HUES64 (cell line): ENCODE results near the gene NCAM2.

ENCODE experiments used
- H3K27ac ChIP-seq: 2 replicates; pipeline ENCODE4 v1.7.0; 2013; ENCODE audit warnings: low read depth, low read length, inconsistent platforms
- H3K27me3 ChIP-seq: 2 replicates; pipeline ENCODE4 v1.6.1; 2013; ENCODE audit warnings: mild to moderate bottlenecking, low read length; ENCODE audit not compliant: insufficient read depth
- H3K36me3 ChIP-seq: 2 replicates; pipeline ENCODE4 v1.6.1; 2013; ENCODE audit warnings: mild to moderate bottlenecking, low read length; ENCODE audit not compliant: insufficient read depth
- H3K4me1 ChIP-seq: 2 replicates; pipeline ENCODE4 v1.6.1; 2013; ENCODE audit warnings: mild to moderate bottlenecking, low read length, moderate library complexity; ENCODE audit not compliant: insufficient read depth
- H3K4me3 ChIP-seq: 2 replicates; pipeline ENCODE4 v1.5.1; 2013; ENCODE audit warnings: mild to moderate bottlenecking, low read length, moderate library complexity
- H3K9ac ChIP-seq: 2 replicates; pipeline ENCODE4 v1.6.1; 2013; ENCODE audit warnings: mild to moderate bottlenecking, low read depth, low read length
- H3K9me3 ChIP-seq: 2 replicates; pipeline ENCODE4 v1.6.1; 2013; ENCODE audit warnings: low read depth, low read length; ENCODE audit not compliant: insufficient read depth
- WGBS: fragments of 150-250, 120-280 bp; methylation state at CpG from one replicate; pipeline ENCODE4 v1.1.7; 2013; ENCODE audit warnings: missing lambda C conversion rate; 5-methylcytosine and 5-hydroxymethylcytosine counted together

Gene NCAM2

DNA sequence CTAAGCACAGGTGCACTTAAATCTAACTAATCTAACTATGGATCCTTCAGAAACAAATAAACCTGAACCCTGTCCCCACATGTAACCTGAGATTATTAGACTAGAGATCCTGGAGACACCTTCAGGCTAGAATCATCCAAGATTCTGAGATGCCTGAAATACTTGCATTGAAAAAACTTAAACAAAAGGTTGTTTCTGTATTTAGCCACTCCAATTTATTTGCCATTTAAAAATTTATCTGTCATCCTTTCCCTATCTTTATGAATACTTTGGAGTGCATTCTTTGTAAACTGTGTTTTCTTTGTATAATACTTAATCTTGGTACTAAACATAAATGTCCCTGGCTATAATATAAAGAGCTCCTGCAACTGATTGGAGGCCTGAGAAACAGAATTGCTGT, 270.7 kb downstream of the NCAM2 start:
- Histone ChIP-seq H3K4me1 (no peaks in the 10 kb centered on the region), H3K36me3 (no peaks in the 10 kb centered on the region), H3K4me3 (no peak overlapping the region), H3K9me3 (no peaks in the 10 kb centered on the region), H3K27ac (no peak overlapping the region), H3K9ac (no peak overlapping the region), H3K27me3 (no peaks in the 10 kb centered on the region)

- Histone ChIP-seq H3K4me1 (no peaks in the 10 kb centered on the region), H3K4me3 (no peak overlapping the region), H3K9me3 (no peaks in the 10 kb centered on the region), H3K36me3 (no peaks in the 10 kb centered on the region), H3K9ac (no peak overlapping the region), H3K27ac (no peak overlapping the region), H3K27me3 (no peaks in the 10 kb centered on the region)
- 96% methylated on average over 13 of the region's 13 CpGs for WGBS
Observed at GRCh38 chr21:21279193-21279901, 281.1 kb downstream of the NCAM2 start.

DNA sequence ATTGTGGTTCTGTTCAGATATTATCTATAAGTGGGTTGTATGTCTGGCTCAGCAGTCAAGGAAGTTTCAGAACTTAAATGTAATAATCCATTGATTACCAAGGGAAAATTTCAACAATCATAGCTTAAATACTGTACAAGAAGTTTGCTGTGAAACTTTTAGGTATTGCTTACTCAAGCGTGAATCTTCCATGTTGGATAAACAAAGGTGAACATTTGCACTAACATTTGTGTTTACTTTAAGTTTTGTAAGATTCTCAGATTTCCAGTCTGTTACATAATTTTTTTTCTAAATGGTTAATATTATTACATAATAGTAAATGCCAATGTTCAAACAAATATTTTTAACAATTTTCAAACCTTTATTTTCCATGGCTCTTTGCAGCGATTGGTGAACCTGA, 285.6 kb downstream of the NCAM2 start:
- H3K27me3 ChIP-seq: no peaks in the 10 kb centered on the region
- H3K9me3 ChIP-seq: no peaks in the 10 kb centered on the region
- no peaks in the 10 kb centered on the region for H3K4me1 ChIP-seq
- no peak overlapping the region for H3K27ac ChIP-seq
- no peak overlapping the region for H3K9ac ChIP-seq
- no peaks in the 10 kb centered on the region for H3K36me3 ChIP-seq
- H3K4me3 ChIP-seq: no peak overlapping the region
- WGBS: 88% methylated on average over 2 of the region's 2 CpGs

- no peak overlapping the region for H3K4me3 ChIP-seq
- no peaks in the 10 kb centered on the region for H3K4me1 ChIP-seq
- WGBS: 74% methylated on average over 2 of the region's 4 CpGs
- no peak overlapping the region for H3K9ac ChIP-seq
- no peaks in the 10 kb centered on the region for H3K36me3 ChIP-seq
- H3K27me3 ChIP-seq: no peaks in the 10 kb centered on the region
- H3K27ac ChIP-seq: no peak overlapping the region
- H3K9me3 ChIP-seq: no peaks in the 10 kb centered on the region
Observed at GRCh38 chr21:21286170-21286798, 288.1 kb downstream of the NCAM2 start.

DNA sequence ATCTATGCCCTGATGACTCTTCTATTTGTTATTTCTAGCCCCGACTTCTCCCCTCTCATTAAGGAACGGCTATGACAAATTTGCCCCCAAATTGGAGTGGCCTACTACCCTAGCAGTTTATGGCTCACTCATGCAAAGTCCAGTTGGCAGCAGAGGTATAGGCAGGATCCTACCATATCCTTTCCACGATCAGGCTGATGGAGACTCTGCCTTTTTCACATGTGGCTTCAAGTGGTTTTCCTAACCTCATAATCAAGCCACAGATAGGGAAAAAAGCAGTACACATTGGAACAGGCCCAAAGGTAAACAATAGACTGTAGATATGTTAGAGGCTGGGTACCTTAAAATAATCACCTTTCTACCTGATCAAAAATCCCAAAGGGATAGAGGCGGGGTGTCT, 292.5 kb downstream of the NCAM2 start:
- WGBS: 91% methylated on average over 3 of the region's 4 CpGs
- no peak overlapping the region for H3K4me3 ChIP-seq
- H3K9ac ChIP-seq: no peak overlapping the region
- H3K27me3 ChIP-seq: no peaks in the 10 kb centered on the region
- no peak overlapping the region for H3K27ac ChIP-seq
- no peaks in the 10 kb centered on the region for H3K9me3 ChIP-seq
- H3K36me3 ChIP-seq: no peaks in the 10 kb centered on the region
- no peaks in the 10 kb centered on the region for H3K4me1 ChIP-seq

- H3K27ac ChIP-seq: no peak overlapping the region
- H3K4me1 ChIP-seq: no peaks in the 10 kb centered on the region
- no peaks in the 10 kb centered on the region for H3K36me3 ChIP-seq
- H3K4me3 ChIP-seq: no peak overlapping the region
- H3K27me3 ChIP-seq: no peaks in the 10 kb centered on the region
- WGBS: 90% methylated on average over 2 of the region's 3 CpGs
- H3K9ac ChIP-seq: no peak overlapping the region
- no peaks in the 10 kb centered on the region for H3K9me3 ChIP-seq
Observed at GRCh38 chr21:21291883-21292569, 293.8 kb downstream of the NCAM2 start.

- Histone ChIP-seq H3K27me3 (no peaks in the 10 kb centered on the region), H3K9ac (no peak overlapping the region), H3K27ac (no peak overlapping the region), H3K4me3 (no peak overlapping the region), H3K36me3 (no peaks in the 10 kb centered on the region), H3K4me1 (peaks cover 7% of the 10 kb centered on the region), H3K9me3 (no peaks in the 10 kb centered on the region)
- WGBS: 95% methylated on average over 3 of the region's 3 CpGs
Observed at GRCh38 chr21:21295303-21295702, 297.1 kb downstream of the NCAM2 start.

DNA sequence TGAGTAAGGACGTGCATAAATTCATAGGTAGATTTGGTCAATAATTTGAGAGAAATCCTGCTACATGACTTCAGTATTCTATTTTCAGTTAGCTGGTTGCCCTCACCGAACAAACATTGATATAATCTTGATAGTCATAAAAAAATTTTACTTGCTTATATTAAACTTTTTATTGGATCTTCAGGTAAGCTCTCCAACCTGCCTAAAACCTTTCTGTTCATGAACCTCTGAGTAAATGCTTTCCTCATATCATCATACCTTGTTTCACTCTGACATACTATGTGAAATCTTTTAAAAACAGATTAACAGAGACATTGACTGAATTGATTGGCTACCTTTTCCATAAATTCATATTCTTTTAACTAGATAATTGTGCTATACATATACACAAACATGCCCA, 299.0 kb downstream of the NCAM2 start:
- Histone ChIP-seq H3K9me3 (no peaks in the 10 kb centered on the region), H3K36me3 (no peaks in the 10 kb centered on the region), H3K27me3 (no peaks in the 10 kb centered on the region), H3K27ac (no peak overlapping the region), H3K4me3 (no peak overlapping the region), H3K4me1 (peaks cover 7% of the 10 kb centered on the region), H3K9ac (no peak overlapping the region)
- 80% methylated on average over 2 of the region's 2 CpGs for WGBS

DNA sequence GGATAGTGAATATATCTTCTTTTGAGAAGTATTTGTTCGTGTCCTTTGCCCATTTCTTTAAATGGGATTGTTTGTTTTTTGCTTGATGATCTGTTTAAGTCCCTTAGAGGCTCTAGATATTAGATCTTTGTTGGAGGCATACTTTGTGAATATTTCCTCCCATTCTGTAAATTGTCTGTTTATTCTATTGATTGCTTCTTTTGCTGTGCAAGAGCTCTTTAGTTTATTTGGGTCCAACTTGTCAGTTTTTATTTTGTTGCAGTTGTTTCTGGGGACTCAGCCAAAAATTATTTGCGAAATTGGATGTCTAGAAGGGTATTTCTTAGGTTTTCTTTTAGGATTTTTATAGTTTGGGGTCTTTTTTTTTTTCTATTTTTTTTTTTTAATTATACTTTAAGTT, 302.8 kb downstream of the NCAM2 start:
- H3K36me3 ChIP-seq: no peaks in the 10 kb centered on the region
- no peaks in the 10 kb centered on the region for H3K27me3 ChIP-seq
- H3K4me3 ChIP-seq: no peak overlapping the region
- no peak overlapping the region for H3K27ac ChIP-seq
- H3K4me1 ChIP-seq: peaks cover 7% of the 10 kb centered on the region
- H3K9ac ChIP-seq: no peak overlapping the region
- 96% methylated on average over 2 of the region's 2 CpGs for WGBS
- H3K9me3 ChIP-seq: no peaks in the 10 kb centered on the region

GRCh38 chr21:21309510-21309909, 311.3 kb downstream of the NCAM2 start:
- Histone ChIP-seq H3K27me3 (no peaks in the 10 kb centered on the region), H3K36me3 (no peaks in the 10 kb centered on the region), H3K9me3 (no peaks in the 10 kb centered on the region), H3K4me1 (no peaks in the 10 kb centered on the region), H3K9ac (no peak overlapping the region), H3K27ac (no peak overlapping the region), H3K4me3 (no peak overlapping the region)
- WGBS: 94% methylated on average over 1 of the region's 1 CpG

DNA sequence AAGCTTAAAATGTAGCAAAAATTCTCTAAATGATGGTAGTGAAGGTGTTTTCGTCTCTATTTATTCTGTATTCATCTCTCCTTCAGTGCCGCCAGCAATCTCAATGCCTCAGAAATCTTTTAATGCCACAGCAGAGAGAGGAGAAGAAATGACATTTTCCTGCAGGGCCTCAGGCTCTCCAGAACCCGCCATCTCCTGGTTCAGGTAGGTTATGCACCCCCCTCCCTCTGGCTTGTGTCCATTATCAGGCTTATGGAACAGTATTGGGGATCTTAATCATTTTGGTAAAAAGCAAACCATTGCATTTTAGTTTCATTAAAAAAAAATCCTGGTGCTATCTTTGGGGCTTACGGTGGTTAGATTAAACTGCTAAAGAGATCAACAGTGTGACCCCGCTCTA, 326.1 kb downstream of the NCAM2 start:
- Histone ChIP-seq H3K9ac (no peak overlapping the region), H3K4me1 (no peaks in the 10 kb centered on the region), H3K27ac (no peak overlapping the region), H3K27me3 (no peaks in the 10 kb centered on the region), H3K4me3 (no peak overlapping the region), H3K36me3 (no peaks in the 10 kb centered on the region), H3K9me3 (no peaks in the 10 kb centered on the region)
- WGBS: 86% methylated on average over 4 of the region's 5 CpGs
